Glomerular endothelial cell (primary cell): Measurements from ENCODE around the gene ATP5PO. TPM values are rescaled to one million over a fixed set of nuclear protein-coding genes. Genes with fewer than 3 reads are reported as not detected.

ENCODE experiments used
- DNase-seq: peaks from one replicate; pipeline ENCODE4 v3.0.0-alpha.2; 2011; ENCODE audit warnings: low read depth, low spot score; ENCODE audit errors: extremely low read depth
- total RNA-seq: library from RNA; depleted of rRNA; stranded (reverse); fragments of >200 nt; gene quantifications from 2 replicates; pipeline ENCODE4 v1.2.3, GENCODE V29; 2015

Gene ATP5PO
- total RNA-seq, 1 donor from 2014 or later = 168 TPM

DNA sequence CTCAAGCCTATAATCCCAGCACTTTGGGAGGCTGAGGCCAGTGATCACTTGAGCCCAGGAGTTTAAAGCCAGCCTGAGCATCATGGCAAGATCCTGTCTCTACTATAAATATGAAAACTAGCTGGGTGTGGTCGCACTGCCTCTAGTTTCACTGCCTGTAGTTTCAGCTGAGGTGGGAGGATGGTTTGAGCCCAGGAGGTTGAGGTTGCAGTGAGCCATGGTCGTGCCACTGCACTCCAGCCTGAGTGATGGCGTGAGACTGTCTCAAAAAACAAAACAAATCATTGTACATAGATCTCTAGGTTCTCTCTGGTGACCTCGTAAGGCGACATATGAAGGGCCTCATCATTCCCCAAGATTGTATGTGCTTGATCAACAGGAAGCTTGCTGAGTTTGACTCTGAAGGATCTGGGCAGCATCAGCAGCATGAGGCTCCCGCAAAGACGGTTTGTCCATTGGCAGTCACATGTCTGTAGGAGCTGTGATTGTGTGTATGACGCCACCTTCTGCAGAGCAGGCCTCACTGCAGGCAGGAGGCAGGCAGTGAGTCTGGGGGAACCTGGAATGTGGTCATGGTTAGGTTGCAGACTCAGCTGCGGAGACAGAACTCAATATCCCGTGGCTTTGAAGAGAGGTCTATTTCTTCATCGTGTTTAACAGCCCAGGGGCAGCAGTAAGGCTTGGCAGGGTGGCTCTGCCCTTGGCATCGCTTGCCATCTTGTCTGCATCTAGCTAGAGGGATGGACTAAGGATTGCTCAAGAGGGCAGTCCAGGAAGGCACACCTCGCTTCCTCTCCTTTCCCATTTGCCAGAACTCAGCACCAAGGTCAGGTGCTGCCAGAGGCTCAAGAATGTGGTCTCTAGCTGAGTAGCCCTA, 14.0 kb downstream of the ATP5PO start:
- DNase-seq = no peak

DNA sequence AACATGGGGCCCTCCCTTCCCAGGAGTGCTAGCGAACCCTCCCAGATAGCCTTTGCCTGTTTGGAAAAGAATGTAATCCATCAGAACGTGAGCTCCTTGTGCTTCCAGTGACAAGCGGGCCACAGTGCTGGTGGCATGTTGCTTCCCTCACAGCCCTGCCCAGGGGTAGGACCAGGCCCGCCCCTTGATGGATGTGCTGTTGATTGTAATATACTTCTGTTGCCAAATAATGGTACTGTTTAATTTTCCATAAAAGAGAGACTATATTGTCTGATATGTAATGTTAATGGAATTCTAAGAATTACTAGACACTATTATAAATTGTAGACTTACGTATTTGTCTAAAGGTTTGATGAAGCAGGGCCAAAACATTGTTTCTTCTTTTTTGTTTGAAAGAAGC, 16.4 kb downstream of the ATP5PO start:
- no peak for DNase-seq

DNA sequence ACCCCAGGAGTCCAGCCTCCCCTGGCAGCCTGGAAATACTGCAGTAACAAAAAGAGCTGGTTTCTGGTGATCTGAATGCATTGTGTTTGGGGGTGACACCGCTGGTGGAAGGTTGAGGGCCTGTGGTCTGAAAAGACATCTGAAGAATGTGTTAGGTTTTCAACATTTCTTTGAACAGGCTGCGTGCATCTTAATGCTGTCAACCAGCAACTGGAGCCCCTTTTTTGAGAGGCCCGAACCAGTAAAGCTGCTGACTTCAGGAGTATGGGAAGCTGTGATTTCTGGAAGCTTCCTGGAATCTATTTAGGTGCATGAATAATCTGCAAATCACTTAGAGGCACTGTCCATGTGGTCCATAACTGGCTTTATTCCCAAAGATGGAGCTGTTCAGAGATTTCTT, 17.0 kb downstream of the ATP5PO start:
- no peak for DNase-seq

DNA sequence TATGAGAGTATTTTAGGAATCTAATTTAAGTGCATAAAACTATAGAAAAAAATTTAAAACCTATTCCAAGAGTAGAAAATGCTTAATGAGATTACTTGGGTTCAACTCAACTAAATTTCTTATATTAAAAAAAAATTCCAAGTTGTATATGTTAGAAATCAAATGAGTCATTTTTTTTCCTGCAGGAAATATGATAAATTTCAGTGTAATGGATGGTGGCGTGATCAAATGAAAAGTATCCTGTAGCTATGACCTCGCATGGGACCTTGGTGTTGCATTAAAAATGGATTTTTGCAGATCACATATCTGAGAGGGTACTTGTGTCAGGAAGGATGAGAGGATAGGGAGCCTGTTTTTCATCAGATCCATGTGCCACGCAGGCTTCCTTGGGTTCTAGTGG, 17.9 kb downstream of the ATP5PO start:
- DNase-seq = no peak

- no peak for DNase-seq
Measured at GRCh38 chr21:33897098-33897497, 18.5 kb downstream of the ATP5PO start.

DNA sequence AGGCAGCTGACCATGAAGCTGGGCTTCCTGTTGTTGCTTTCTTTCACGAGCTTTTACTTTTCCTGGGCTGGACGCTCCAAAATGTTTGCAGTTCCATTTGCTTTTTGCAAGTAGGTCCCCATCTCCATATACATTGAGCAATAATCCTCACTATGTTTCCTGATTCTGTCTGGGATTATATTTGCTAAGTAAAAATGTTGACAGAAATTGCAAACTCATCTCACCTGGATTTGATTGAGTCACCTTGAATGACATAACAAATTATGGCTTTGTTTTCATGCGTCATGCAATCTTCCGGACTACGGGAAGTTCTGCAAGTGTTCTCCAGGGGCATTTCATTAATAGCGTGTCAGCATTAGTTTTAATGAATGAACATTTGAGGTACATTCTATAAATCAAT, 18.9 kb downstream of the ATP5PO start:
- no peak for DNase-seq

GRCh38 chr21:33895356-33895755, 20.2 kb downstream of the ATP5PO start:
- DNase-seq = no peak

- peak; percentile 45 for DNase-seq
Measured at GRCh38 chr21:33894736-33895288, 20.8 kb downstream of the ATP5PO start.

GRCh38 chr21:33893917-33894316, 21.7 kb downstream of the ATP5PO start:
- DNase-seq = no peak

GRCh38 chr21:33892853-33893252, 22.8 kb downstream of the ATP5PO start:
- no peak for DNase-seq

DNA sequence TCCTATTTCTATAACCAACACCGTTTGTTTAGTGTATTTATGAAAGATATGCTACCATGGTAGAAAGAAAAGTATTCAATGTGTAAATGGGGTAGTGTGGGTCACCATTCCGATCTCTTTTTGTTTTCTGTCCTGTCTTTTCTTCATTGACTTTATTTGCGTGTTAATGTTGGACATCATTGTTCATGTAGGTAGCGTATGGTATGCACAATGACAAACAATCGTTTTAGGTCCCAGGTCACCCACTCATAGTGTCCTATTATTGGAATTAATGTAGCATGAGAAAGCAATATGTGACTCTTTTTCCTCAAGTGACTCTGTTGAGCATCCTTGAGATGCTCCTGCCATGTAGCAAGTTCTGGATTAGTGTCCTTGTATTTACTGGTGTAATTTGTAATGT, 25.4 kb downstream of the ATP5PO start:
- DNase-seq = no peak

DNA sequence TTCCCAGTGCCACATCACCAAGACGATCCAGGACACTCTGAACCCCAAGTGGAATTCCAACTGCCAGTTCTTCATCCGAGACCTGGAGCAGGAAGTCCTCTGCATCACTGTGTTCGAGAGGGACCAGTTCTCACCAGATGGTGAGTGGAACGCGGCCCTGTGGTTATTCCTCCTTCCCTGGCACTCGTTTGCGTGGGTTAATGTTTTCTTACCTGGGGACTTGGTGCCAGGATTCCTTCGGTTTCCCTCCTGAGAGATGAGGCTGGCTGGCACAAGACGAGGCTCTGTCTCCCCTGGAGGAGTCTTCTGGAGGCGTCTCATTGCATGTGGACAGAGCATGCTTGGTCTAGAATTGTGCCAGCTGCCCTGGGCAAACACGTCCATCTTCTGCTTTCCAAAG, 29.3 kb downstream of the ATP5PO start:
- no peak for DNase-seq

GRCh38 chr21:33885172-33885514, 30.5 kb downstream of the ATP5PO start:
- no peak for DNase-seq

- DNase-seq = no peak
Measured at GRCh38 chr21:33884376-33885171, 31.0 kb downstream of the ATP5PO start.

GRCh38 chr21:33883118-33883517, 32.5 kb downstream of the ATP5PO start:
- DNase-seq = no peak

- DNase-seq = no peak
Measured at GRCh38 chr21:33881689-33882440, 33.7 kb downstream of the ATP5PO start.

DNA sequence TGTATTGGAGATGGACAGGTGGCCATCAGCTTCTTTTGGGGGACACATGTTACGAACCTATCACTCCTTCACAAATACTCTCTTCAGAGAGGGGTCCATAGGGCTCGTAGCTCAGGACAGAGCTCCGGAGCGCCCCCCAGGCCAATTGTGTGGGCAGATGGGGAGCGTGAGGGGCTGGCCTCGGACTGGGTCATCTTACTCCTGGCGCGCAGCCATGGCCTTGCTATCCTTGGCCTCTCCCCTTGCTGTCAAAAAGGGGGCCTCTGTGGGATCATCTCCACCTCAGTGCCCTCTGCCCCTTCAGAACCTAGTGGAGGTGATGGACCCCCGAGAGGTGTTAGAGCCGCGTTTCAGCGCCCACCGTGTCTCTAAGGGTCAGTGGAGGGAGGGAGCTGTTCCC, 35.0 kb downstream of the ATP5PO start:
- no peak for DNase-seq

DNA sequence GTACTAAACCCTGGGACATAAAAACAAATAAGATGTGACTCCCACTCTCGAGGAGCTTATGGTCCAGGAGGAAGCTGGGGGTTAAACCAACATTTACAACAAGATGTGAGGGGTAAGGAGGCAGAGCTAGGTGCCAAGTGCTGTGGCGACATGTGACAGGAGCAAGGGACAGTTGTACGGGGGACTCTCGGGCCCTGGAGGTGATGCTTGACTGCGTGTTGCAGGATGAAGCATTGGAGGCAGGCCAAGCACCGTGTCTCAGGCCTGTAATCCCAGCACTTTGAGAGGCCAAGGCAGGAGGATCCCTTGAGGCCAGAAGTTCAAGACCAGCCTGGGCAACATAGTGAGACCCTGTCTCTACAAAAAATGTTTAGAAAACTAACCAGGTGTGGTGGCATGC, 36.8 kb downstream of the ATP5PO start:
- DNase-seq = no peak

GRCh38 chr21:33875026-33875695, 40.4 kb downstream of the ATP5PO start:
- no peak for DNase-seq

DNA sequence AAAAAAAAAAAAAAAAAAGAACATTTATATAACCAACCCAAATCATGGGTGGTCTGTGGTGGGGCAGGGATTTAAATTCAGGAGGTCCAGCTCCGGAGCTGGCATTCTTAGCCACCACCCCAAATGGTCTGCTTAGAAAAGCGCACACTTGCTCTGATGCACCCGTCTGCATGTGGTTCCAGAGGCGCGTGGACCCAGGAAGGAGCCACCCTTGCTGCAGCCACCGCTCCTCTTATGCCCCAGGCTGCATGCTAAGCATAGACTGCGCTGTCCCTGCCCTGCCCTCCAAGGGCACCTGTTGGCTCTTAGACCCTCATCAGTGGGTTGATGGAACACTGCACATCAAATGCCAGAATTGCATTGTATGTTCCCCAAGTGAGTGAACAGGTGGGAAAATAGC, 41.4 kb downstream of the ATP5PO start:
- no peak for DNase-seq
